GM06990 (cell line): ENCODE measurements around the gene TCF19.

Experiments used
- DNase-seq: peaks from one replicate; pipeline ENCODE4 v3.0.0-alpha.2; 2011; ENCODE audit not compliant: insufficient read length; ENCODE audit errors: extremely low read depth
- H3K27me3 ChIP-seq: replicated peaks from 2 replicates; pipeline ENCODE4 v1.6.0; 2011; ENCODE audit warnings: low read length; ENCODE audit not compliant: control insufficient read depth, insufficient read depth
- H3K36me3 ChIP-seq: 2 replicates; pipeline ENCODE4 v1.5.1; 2011; ENCODE audit warnings: low read length; ENCODE audit not compliant: control insufficient read depth, insufficient read depth
- H3K4me3 ChIP-seq: replicated peaks from 2 replicates; pipeline ENCODE4 v1.5.1; 2011; ENCODE audit warnings: low read depth, mild to moderate bottlenecking, control low read depth, low read length
- TF ChIP-seq, protein P1 (sequence below): IDR thresholded peaks from 2 replicates; pipeline ENCODE4 v1.5.1; 2011; ENCODE audit warnings: low read length, control low read depth, mild to moderate bottlenecking, inconsistent platforms; ENCODE audit not compliant: insufficient read depth, poor library complexity, severe bottlenecking

TCF19 gene

DNA sequence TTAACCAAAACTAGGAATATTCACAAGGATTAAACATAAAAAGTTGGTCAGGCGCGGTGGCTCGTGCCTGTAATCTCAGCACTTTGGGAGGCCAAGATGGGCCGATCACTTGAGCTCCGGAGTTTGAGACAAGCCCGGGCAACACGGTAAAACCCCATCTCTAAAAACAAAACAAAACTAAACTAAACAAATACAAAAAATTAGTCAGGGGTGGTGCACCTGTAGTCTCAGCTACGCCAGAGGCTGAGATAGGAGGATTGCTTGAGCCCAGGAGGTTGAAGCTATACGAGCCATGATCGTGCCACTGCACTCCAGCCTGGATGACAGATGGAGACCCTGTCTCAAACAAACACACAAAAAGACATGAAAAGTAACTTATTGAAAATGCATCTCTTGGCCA is 22.7 kb upstream of the TCF19 start:
- Histone ChIP-seq H3K4me3 (no peak overlapping the region), H3K36me3 (no peaks in the 10 kb centered on the region), H3K27me3 (no peaks in the 10 kb centered on the region)
- TF ChIP-seq, protein P1, sequence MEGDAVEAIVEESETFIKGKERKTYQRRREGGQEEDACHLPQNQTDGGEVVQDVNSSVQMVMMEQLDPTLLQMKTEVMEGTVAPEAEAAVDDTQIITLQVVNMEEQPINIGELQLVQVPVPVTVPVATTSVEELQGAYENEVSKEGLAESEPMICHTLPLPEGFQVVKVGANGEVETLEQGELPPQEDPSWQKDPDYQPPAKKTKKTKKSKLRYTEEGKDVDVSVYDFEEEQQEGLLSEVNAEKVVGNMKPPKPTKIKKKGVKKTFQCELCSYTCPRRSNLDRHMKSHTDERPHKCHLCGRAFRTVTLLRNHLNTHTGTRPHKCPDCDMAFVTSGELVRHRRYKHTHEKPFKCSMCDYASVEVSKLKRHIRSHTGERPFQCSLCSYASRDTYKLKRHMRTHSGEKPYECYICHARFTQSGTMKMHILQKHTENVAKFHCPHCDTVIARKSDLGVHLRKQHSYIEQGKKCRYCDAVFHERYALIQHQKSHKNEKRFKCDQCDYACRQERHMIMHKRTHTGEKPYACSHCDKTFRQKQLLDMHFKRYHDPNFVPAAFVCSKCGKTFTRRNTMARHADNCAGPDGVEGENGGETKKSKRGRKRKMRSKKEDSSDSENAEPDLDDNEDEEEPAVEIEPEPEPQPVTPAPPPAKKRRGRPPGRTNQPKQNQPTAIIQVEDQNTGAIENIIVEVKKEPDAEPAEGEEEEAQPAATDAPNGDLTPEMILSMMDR = no peak
- DNase-seq = no peak

DNA sequence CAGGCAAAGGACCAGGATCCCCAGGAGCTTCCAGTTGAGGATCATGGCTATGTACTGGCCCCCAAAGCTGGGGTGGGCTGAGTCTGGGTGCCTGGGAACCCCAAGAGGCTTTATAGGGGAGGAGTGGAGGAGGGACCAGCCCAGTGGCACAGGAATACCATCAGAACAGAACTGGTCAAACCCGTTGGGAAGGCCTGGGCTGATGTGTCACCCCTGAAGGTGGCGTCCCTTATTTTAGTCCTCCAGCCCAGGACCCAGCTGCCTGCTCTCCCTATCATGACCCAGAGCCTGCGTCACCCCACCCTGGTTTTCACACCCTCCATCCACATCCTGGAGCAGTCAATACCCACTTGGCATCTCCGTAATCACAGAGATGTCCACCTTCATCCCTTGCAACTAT is 19.4 kb upstream of the TCF19 start, which contains the start of gene PSORS1C2:
TSS of gene PSORS1C2 (minus strand) at position 85 of the 400 bp plus-strand sequence. CDS start at position 45, 40 bp downstream.
- DNase-seq = no peak
- no peak within 1 kb of the TSS for H3K4me3 ChIP-seq
- H3K27me3 ChIP-seq = no peaks in the 10 kb centered on the region
- peaks cover 5% of the 10 kb centered on the region for H3K36me3 ChIP-seq
- TF ChIP-seq, protein P1 = no peak

DNA sequence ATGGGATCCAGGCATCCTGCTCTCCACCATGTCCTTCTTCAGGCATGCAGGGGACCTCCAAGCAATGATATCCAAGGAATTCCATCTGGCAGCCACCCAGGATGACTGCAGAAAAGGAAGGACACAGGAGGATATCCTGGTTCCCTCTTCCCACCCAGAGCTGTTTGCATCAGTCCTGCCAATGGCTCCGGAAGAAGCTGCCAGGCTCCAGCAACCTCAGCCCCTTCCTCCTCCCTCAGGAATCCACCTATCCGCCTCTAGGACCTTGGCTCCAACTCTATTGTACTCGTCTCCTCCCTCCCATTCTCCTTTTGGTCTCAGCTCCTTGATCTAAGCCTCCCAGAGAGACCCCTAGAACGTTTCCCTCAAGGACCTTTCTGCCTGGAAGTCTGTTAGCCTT is 18.8 kb upstream of the TCF19 start:
- TF ChIP-seq, protein P1 = no peak
- Histone ChIP-seq H3K27me3 (no peaks in the 10 kb centered on the region), H3K36me3 (peaks cover 5% of the 10 kb centered on the region), H3K4me3 (no peak overlapping the region)
- no peak for DNase-seq

DNA sequence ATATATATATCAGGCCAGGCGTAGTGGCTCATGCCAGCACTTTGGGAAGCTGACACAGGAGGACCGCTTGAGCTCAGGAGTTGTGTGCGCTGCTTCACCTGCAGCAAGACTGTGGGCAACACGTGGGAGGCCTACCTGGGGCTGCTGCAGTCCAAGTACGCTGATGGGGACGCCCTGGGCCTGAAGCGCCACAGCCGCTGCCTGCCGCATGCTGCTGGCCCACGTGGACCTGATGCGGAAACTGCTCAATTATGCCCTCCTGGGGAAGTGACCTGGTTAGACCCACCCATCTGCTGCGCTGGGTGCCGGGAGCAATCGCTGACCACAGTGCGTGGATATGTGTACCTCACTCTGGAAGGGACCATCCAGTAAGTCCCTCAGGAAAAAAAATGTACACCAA is 17.7 kb upstream of the TCF19 start:
- Histone ChIP-seq H3K4me3 (no peak overlapping the region), H3K27me3 (no peaks in the 10 kb centered on the region), H3K36me3 (peaks cover 8% of the 10 kb centered on the region)
- TF ChIP-seq, protein P1 = no peak
- DNase-seq = no peak

DNA sequence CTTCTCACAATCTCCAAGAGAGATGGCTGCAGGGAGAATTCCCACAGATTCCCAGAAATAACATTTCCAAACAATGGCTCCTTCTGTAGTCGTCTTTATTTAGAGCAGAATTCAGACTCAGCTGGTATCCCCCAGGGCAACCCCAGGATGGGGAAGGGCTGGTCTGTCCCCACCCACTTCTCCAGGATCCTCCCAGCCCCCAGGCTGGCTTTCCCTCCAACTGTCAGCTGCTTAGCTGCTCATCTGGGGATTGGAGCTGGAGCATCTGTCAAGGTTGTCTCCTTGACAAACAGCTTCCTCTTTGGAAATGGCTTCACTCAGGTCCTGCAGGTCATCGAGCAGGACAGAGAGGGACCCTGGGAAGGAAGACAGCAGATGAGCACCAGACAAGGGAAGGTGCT is 16.0 kb upstream of the TCF19 start:
- no peak overlapping the region for H3K4me3 ChIP-seq
- H3K27me3 ChIP-seq = no peaks in the 10 kb centered on the region
- TF ChIP-seq, protein P1 = no peak
- peaks cover 8% of the 10 kb centered on the region for H3K36me3 ChIP-seq
- DNase-seq = no peak

DNA sequence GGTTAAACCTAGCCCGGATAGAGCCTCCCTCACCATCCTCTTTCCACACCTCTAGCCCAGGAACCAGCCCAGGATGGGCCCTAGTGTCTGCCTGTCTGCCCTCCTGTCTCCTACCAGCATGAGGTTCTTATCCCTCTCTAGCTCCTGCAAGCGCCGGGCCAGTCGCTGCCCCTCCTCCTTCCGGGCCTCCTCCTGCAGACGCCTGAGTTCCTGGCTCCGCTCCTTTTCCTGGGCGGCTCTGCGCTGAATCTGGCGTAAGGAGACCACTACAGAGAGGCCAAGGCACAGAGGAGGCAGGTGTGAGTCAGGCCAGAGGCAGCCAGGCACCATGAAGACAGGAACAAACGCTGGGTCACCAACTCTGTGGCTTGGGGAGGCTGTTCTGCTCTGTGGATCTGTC is 15.2 kb upstream of the TCF19 start:
- Histone ChIP-seq H3K4me3 (no peak overlapping the region), H3K36me3 (peaks cover 9% of the 10 kb centered on the region), H3K27me3 (no peaks in the 10 kb centered on the region)
- TF ChIP-seq, protein P1 = no peak
- DNase-seq = no peak
